IPS-NIHi11 (cell line): Measurements from ENCODE around the gene NXPE3.
"Not testable (repeated sequence)": the region's sequence is repeated elsewhere in the genome, so short reads cannot be mapped to it uniquely, and the experiment has no call there.

Source experiments
- DNase-seq: peaks from one replicate; pipeline ENCODE4 v3.0.0; 2012; ENCODE audit warnings: mixed read lengths, low spot score

Gene NXPE3

GRCh38 chr3:101779047-101779821, at the start of gene NXPE3:
NXPE3 (plus strand) TSS chr3:101779211; CDS start chr3:101785597, 6,386 bp downstream.
- peak; percentile 92 for DNase-seq

- DNase-seq, result no peak
Measured at GRCh38 chr3:101729586-101729985, 49.4 kb upstream of the NXPE3 start.

GRCh38 chr3:101730839-101731238, 48.2 kb upstream of the NXPE3 start:
- no peak for DNase-seq

GRCh38 chr3:101732240-101732641, 46.8 kb upstream of the NXPE3 start:
- DNase-seq, result no peak

GRCh38 chr3:101735833-101736232, 43.2 kb upstream of the NXPE3 start:
- DNase-seq, result no peak

- not testable (repeated sequence) for DNase-seq
Measured at GRCh38 chr3:101741914-101742313, 37.1 kb upstream of the NXPE3 start.

- no peak for DNase-seq
Measured at GRCh38 chr3:101744811-101745210, 34.2 kb upstream of the NXPE3 start.

GRCh38 chr3:101745934-101746333, 33.1 kb upstream of the NXPE3 start:
- DNase-seq, result not testable (repeated sequence)

- not testable (repeated sequence) for DNase-seq
Measured at GRCh38 chr3:101753386-101754113, 25.5 kb upstream of the NXPE3 start.

- no peak for DNase-seq
Measured at GRCh38 chr3:101758224-101758623, 20.8 kb upstream of the NXPE3 start.

GRCh38 chr3:101762041-101762646, 16.9 kb upstream of the NXPE3 start:
- DNase-seq, result no peak

GRCh38 chr3:101777745-101778281, 1.2 kb upstream of the NXPE3 start:
- DNase-seq, result not testable (repeated sequence)

- DNase-seq, result no peak
Measured at GRCh38 chr3:101778385-101779046, 495 bp upstream of the NXPE3 start.

- no peak for DNase-seq
Measured at GRCh38 chr3:101779822-101780381, 891 bp downstream of the NXPE3 start.

GRCh38 chr3:101780661-101781060, 1.6 kb downstream of the NXPE3 start:
- peak; percentile 17 for DNase-seq

GRCh38 chr3:101781166-101781565, 2.2 kb downstream of the NXPE3 start:
- DNase-seq, result no peak

GRCh38 chr3:101784855-101785613, 6.0 kb downstream of the NXPE3 start:
- no peak for DNase-seq

GRCh38 chr3:101791778-101792177, 12.8 kb downstream of the NXPE3 start:
- DNase-seq, result no peak

GRCh38 chr3:101796077-101796680, 17.2 kb downstream of the NXPE3 start:
- no peak for DNase-seq

- DNase-seq, result no peak
Measured at GRCh38 chr3:101801174-101801573, 22.2 kb downstream of the NXPE3 start.

GRCh38 chr3:101802179-101802578, 23.2 kb downstream of the NXPE3 start:
- no peak for DNase-seq
